Right lobe of liver (tissue), 6 donors: ENCODE results near the gene HGFAC. TPM values are rescaled to one million over a fixed set of nuclear protein-coding genes. Genes with fewer than 3 reads are reported as not detected.

Experiments used
- ATAC-seq, 4 donors: fragments of 200-7000 bp; cut with Tn5 transposase; one replicate each; pipeline ENCODE4 v1.9.1; 2020; ENCODE audit warnings: mild to moderate bottlenecking in 4 of 4, moderate library complexity in 4 of 4
- DNase-seq, 3 donors: peaks; one replicate each; pipeline ENCODE4 v3.0.0-alpha.2; 2020
- H3K27ac ChIP-seq, 3 donors: fragments of 200-600 bp; one replicate each; pipeline ENCODE4 v1.8.0; 2022
- H3K27me3 ChIP-seq, 2 donors: fragments of 200-600 bp; one replicate each; pipeline ENCODE4 v1.8.0; 2022
- H3K36me3 ChIP-seq, 4 donors: fragments of 200-600 bp; sonication (generic) in 1 of 4; one replicate each; pipeline versions ENCODE4 v1.5.1 to v1.8.0; 2017 to 2022; ENCODE audit warnings: control low read depth in 1 of 4
- H3K4me1 ChIP-seq, 4 donors: fragments of 200-600 bp; sonication (generic) in 1 of 4; one replicate each; pipeline versions ENCODE4 v1.5.1 to v1.8.0; 2017 to 2022; ENCODE audit warnings: control low read depth in 1 of 4
- H3K4me3 ChIP-seq, 3 donors: fragments of 200-600 bp; one replicate each; pipeline ENCODE4 v1.8.0; 2022
- H3K9me3 ChIP-seq, 4 donors: fragments of 200-600 bp; sonication (generic) in 1 of 4; one replicate each; pipeline versions ENCODE4 v1.5.1 to v1.8.0; 2017 to 2022; ENCODE audit warnings: control low read depth in 1 of 4
- CTCF ChIP-seq, 4 donors: fragments of 200-600 bp in 3 of 4; fragments of 450-650 bp in 1 of 4; IDR thresholded peaks; one replicate each; pipeline versions ENCODE4 v1.5.1 to v1.8.0; 2016 to 2022; ENCODE audit warnings: antibody characterized with exemption in 4 of 4, mild to moderate bottlenecking in 2 of 4
- POLR2A ChIP-seq: fragments of 450-650 bp; IDR thresholded peaks from one replicate; pipeline ENCODE4 v1.6.1; 2017; ENCODE audit warnings: antibody characterized with exemption, mild to moderate bottlenecking
- WGBS: methylation state at CpG from one replicate; pipeline ENCODE4 v1.1.6; 2018; ENCODE audit warnings: low coverage, low lambda C conversion rate; ENCODE audit not compliant: insufficient coverage; ENCODE audit errors: missing lambda C conversion rate; 5-methylcytosine and 5-hydroxymethylcytosine counted together
- intact Hi-C, 2 donors: fragments of 100-400 bp; cut with DNase I; formaldehyde crosslinking; loops; one replicate each; pipeline versions ENCODE4 v1.11.2 to v1.14.1; 2022
- total RNA-seq, 6 experiments: library from RNA; depleted of rRNA in 2 of 6; stranded (reverse); fragments of >200 nt in 2 of 6; fragmentation: NEBNext Ultra II Directional in 3 of 6; extraction: Animal tissue kit (Norgen Biotek cat#: 25700) in 3 of 6; gene quantifications; one replicate each; pipeline versions ENCODE4 v1.1.0 to v1.2.4, GENCODE V29; 2016 to 2023
- donor health status: DM: no; HTN: yes; CAD: no.
- donor health status: DM: no; HTN: no; CAD: no.
- donor health status: DM: no; HTN: no; CAD: no.
- donor health status: DM: no; HTN: yes; CAD: no.
- donor health status: DM: no; HTN: yes; CAD: no.

HGFAC gene
- total RNA-seq, 6 experiments from 2014 or later, result 73.9 to 176 (median 140) TPM

- H3K36me3 ChIP-seq, result no peaks in the 10 kb centered on the region
- H3K27ac ChIP-seq, result no peak overlapping the region
- ATAC-seq (no peak), DNase-seq (no peak)
- TF ChIP-seq POLR2A, result no peak
- TF ChIP-seq CTCF (IDR thresholded peaks at IDR 0.05), result no peak
- no peaks in the 10 kb centered on the region for H3K9me3 ChIP-seq
- WGBS, result 63% methylated on average over 3 of the region's 25 CpGs
- no peaks in the 10 kb centered on the region for H3K4me1 ChIP-seq
- intact Hi-C loops, result no loop called here
- no peak overlapping the region for H3K4me3 ChIP-seq
- no peaks in the 10 kb centered on the region for H3K27me3 ChIP-seq
Measured at GRCh38 chr4:3486541-3487540, 45.1 kb downstream of the HGFAC start.

- no peak overlapping the region for H3K27ac ChIP-seq
- H3K4me1 ChIP-seq, result no peaks in the 10 kb centered on the region
- no peak for ATAC-seq
- DNase-seq, result no peak
- no peaks in the 10 kb centered on the region for H3K27me3 ChIP-seq
- no peak overlapping the region for H3K4me3 ChIP-seq
- H3K9me3 ChIP-seq, result no peaks in the 10 kb centered on the region
- WGBS, result 100% methylated on average over 1 of the region's 7 CpGs
- intact Hi-C loops, result no loop called here
- no peaks in the 10 kb centered on the region for H3K36me3 ChIP-seq
- TF ChIP-seq POLR2A (no peak), CTCF (IDR thresholded peaks at IDR 0.05) (no peak)
Measured at GRCh38 chr4:3487861-3488260, 46.1 kb downstream of the HGFAC start.

- Histone ChIP-seq H3K27ac (no peak overlapping the region), H3K27me3 (no peaks in the 10 kb centered on the region), H3K4me1 (no peaks in the 10 kb centered on the region), H3K4me3 (no peak overlapping the region), H3K9me3 (no peaks in the 10 kb centered on the region), H3K36me3 (no peaks in the 10 kb centered on the region)
- intact Hi-C loops, result no loop called here
- no peak for DNase-seq
- no peak for TF ChIP-seq POLR2A
- no peak for TF ChIP-seq CTCF (IDR thresholded peaks at IDR 0.05)
- no CpG with 5 or more reads among the region's 11 CpGs for WGBS
- ATAC-seq, result no peak
Measured at GRCh38 chr4:3488820-3489219, 47.1 kb downstream of the HGFAC start.

- WGBS, result 86% methylated on average over 3 of the region's 20 CpGs
- Histone ChIP-seq H3K4me3 (no peak overlapping the region), H3K27ac (no peak overlapping the region), H3K36me3 (no peaks in the 10 kb centered on the region), H3K27me3 (no peaks in the 10 kb centered on the region), H3K4me1 (no peaks in the 10 kb centered on the region), H3K9me3 (no peaks in the 10 kb centered on the region)
- DNase-seq (no peak), ATAC-seq (no peak)
- TF ChIP-seq POLR2A, result no peak
- no peak for TF ChIP-seq CTCF (IDR thresholded peaks at IDR 0.05)
- intact Hi-C loops, result no loop called here
Measured at GRCh38 chr4:3489451-3489962, 47.7 kb downstream of the HGFAC start.
